GM18526 (cell line): ENCODE measurements around the gene ETS1.
A peak's percentile ranks its signal among the peaks of the same experiment; 100 is the strongest.

ENCODE experiments used
- POLR2A ChIP-seq: IDR thresholded peaks from 3 replicates; pipeline ENCODE4 v1.6.1; 2011; ENCODE audit not compliant: insufficient read length; ENCODE audit errors: extremely low read depth

The ETS1 gene

DNA sequence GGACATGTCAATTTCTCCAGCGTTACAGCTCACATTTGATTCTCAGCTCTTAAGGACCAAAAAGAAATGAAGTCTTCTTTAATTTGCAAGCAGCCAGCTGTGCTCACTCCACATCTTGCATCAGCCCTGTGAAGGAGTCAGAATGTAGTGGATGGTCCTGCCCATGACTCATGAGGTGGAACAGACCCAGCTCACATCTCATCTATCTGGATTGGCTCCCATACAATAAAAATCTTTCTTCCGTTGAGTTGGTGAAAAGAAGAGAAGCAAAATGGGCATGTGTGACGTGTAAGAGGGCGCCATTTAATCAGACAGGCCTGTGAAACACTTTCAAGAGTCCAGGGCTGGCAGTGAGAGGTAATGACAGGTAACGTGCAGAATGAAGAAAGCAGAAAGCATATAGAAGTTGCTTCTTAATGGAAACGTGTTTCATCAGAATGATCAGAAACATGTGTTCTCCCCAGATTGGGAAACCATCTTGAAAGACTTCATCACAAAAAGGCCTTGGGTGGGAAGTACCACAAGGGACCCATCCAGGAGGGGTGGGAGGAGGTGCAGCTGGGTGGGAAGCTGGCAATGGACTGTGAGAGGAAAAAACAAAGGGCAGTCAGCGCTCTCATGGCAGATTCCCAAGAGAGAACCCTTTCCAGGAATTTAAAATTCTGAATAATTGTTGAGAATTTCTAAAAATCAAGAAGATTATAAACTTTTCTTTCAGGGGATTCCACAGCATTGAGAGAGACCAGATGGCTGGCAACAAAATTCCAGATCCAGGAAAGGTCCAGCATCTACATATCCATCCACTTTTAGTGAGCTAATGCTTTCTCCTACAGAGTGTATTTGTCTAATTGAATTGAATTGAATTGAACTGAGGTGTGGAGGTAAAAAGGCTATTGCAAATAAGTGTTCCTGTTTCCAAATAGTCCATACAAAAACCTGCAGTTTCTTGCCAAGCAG is 57.0 kb downstream of the ETS1 start:
- no peak for TF ChIP-seq POLR2A

DNA sequence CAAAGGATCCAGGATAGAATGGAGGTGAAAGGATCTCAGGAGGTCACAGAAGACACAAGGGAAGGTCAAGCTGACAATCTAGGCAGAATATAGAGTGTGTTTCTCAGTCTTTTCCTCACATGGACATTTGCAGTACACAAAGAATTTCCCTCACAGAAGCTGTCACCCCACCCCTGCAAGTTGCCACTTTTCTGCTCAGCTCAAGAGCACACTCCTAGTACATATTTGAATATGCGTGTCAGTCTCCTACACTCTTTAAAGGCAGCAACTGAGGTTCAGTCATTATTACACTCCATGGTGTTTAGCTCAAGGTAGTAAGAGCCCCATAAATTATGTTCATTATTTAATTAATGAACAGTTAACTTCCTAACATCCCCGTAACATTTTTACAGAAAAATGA is 59.1 kb downstream of the ETS1 start:
- TF ChIP-seq POLR2A, result no peak

DNA sequence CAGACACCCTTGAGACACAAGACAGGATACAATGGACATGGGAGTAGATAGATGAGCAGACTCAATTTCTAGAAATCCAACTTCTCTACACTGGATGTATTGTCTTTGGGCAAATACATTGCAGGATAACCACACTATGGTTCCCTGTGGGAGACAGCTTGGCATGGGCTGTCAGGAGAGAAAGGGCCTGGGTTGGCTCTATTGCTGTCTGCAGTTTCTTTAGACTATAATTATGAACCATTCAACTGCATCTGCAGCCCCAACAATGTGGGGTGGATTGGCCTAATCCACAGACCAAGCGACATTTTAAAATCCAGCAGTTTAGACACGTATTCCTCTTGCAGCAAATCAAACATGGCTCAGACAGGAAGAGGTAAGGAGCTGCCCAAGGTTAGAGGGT is 60.3 kb downstream of the ETS1 start:
- TF ChIP-seq POLR2A, result no peak

DNA sequence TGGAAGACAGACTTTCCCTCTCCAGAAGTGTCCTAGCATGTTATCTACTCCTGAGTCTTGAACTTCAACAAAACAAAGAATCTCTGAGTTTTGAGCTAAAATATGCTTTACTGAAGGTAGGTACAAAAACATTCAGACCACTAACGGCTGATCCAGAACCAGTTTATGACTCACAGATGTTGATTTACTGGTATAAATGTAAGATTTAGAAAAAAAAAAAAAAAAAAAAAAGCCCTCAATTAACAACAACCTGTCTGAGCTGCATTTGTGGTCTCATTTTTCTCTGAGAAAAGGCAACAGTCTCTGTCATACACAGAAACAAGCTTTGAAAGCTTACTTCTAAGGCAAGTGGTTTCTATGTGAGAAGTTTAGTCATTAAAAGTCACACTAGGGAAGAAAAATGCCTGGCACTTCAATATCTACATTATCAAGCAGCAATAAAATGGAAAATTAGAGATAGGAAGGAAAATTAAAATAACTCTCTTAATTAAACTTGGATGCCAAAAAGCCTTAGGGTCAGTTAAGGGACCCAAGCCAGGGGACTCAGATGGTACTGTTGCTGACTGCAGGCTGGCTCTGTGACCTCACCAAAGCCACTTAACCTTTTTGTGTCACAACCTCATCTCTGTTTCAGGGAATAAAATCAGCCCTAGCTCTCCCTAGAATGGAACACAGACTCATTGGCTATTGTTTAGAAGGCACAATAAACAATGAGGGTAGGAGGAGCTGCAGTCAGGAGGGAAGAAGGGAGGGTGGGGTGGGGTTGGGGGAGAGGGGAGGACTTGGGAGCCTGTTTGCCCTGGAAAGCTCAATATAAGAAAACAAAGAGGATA is 61.7 kb downstream of the ETS1 start:
- TF ChIP-seq POLR2A, result no peak

DNA sequence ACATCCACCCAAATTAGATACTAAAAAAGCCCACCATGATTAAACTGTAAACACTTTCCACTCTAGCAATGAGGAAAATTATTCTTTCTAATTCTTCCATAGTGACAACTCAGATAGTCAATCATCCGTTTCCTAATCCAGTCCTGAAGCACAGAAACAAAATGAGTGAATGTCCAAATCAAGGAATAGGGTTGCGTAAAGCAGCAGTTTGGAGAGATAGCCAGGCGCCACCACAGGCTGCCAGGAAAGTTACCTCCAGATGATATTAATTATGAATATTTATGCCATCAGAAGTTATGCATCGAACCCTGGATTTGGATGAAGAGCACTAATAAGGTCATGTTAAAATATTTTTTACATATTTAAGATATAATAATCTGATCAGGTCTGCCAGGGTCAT is 63.2 kb downstream of the ETS1 start:
- no peak for TF ChIP-seq POLR2A

DNA sequence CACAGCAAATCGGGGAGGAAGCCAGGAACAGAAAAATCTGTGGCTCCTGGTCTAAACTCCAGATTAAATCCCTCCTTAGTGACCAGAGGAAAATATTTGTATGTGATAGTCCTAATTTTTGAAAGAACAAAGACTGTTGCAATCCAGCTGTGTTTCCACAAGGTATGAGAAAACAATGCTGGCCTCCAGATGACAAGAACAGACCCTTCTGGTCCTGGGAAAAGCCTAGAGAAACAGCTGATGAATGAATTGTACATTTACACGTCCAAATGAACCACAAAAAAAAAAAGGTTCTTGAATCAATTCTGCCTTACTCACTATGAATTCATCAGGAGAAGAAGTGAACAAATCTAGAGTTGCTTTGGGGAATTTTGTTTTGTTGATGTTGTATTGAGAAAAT is 63.7 kb downstream of the ETS1 start:
- TF ChIP-seq POLR2A, result no peak

DNA sequence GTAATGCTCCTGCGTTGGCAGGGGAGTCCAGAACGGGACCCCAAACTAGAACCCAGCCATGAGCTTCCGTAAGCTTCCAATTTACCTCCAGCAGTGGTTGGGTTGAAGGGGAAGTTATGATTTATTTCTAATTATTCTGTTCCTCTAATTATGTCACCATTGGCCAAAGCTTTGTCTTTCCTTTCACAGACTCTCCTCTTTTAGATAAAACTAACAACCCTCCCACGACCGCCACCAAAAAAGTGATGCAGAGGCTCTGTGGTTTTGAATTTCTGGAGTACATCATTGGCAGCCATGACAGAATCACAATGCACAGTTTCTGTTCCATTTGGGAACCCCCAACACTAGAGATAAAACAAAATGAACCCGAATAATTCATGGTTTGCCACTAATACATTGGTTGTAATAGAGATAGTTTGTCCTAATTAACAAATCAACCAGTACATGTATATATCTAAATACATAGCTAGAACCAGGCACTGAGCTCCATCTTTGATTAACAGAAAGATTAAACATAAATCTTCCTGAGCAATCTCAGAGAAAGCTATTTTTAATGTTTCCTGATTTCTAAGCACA is 64.3 kb downstream of the ETS1 start:
- TF ChIP-seq POLR2A, result no peak

DNA sequence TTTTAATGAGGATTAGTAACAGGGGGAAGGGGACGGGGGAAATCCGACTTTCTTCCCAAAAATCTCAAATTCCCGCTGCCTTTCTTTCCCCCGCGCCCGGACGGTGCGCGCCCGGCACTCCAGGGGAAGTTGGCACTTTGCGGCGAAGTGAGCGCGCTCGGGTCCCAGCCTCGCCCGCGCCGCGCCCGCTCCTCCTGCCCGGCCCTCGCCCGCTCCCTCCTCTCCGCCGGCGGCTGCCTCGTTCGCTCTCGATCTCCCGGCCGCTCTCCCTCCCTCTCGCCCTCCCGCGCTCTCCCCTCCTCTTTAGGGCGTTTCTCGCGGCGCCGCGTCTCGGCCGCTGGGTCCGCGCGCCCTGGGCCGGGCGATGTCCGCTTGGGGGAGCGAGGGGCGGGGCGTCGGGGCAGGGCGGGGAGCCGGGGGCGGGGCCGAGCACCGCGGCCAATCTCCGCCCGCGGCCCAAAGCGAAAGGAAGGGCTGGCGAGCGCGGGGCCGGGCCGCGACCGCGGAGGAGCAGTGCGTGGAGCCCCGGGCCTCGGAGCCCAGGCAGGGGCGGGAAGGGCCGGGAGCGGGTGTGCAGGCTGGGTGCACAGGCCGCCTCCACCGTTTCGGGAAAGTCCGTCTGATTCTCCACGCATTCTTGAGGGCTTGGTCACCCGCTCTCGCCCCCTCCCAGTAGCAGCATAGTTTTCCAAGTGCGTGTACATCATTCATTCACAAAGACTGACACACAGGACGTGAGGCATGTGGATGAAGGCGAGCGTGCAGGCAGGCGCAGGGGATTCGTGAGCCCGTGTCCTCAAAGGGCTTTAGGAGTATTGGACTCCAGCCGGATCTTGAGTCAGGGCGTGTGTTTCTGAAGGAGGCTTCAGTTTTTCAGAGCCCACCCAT is 65.1 kb downstream of the ETS1 start:
- TF ChIP-seq POLR2A, result peak; percentile 93

DNA sequence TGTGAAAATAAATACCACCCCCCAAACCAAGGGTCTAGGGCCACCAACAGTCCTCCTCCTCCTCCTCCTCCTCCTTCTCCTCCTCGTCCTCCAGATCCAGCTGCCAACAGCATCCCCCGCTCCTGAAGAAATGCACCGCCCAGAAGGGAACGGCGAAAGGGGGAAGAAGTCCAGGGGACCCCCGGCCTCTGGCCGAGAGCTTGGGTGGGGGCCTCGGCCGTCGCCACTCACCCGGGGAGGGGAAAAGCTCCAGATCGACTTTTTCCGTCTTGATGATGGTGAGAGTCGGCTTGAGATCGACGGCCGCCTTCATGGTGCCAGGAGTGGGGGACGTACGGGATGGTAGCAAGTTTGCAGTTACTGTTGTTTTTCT is 65.7 kb downstream of the ETS1 start:
- TF ChIP-seq POLR2A, result no peak

DNA sequence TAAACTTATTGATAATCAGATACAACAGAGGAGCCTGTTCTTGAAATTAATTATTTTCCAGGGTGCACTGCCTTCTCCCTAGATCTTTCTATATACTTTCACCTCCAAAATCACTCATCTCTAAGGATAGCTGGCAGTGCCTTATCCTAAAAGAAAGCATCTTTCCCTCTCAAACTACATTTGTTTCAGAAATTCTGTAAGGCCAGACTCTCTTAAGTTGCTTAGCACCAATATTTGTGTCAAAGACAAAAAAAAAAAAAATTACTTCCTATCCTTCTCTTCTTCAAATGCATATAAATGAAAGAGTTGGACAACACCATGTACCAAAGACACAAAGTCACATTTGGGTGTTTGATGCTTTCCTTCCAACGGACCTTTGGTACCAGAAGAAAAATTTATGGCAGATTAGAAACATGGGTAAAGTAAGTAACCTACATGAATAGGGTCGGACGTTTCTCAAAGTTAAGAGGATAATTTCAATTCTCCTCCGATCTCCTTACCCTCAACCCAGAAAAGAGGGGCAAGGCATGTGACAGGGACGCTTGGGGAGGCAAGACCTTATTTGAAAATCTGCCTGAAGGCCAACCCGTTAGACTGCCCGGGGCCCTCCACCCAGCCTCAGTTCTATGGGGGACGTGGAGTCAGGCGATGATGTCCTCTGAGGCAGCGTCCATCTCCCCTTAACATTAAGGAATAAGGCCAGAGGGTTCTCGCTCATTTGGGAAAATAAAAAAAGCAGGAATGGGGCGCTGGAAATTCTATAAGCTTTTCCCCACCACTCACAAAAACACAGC is 66.3 kb downstream of the ETS1 start:
- TF ChIP-seq POLR2A, result no peak

DNA sequence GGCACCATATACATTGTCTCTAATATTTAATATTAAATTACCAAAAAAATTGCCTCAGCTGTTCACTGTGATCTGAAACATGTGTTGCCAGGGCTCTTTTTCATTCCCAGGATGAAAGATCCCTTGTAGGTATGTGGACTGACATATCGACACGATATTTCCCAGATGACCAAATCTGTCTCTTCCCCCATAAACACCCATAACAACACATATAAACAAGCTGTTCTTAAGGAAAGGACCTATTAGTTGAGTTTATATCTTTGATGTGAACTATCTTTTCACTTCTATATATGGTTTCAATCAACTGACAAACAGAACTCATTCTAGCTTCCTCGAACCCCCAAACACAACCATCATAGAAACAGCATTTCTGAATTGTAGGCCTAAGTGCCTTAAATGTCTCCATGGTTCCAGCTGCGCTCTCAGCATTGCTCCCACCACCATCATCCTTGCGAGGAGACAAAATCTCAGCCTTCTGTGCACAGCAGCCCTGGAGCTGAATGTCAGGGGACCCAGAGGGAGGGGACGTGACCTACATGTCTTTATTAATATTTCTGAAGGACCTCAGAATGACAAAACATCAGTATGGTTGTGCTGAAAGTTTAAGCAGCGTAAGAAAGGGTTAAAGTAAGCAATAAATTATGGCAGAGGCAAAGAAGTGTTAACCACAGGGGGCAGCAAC is 67.0 kb downstream of the ETS1 start:
- peak; percentile 22 for TF ChIP-seq POLR2A

DNA sequence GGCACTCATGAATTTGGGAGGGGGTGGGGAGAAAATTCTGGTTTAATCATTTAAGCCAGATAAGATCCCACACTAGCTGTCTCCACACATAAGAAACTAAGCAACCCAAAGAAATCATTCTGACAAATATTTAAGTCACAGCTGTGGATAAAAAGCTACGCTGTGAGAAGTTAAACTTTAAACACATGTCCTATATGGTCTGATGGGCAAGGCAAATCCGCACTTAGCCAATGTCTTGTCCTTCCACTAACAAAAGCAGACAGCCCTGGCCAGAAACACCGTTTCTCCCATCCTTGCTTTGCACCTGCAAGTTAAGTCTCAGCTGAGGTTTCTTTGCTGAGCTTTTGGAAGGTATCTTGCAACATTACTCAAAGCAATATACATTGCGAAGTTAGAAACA is 68.0 kb downstream of the ETS1 start:
- no peak for TF ChIP-seq POLR2A

DNA sequence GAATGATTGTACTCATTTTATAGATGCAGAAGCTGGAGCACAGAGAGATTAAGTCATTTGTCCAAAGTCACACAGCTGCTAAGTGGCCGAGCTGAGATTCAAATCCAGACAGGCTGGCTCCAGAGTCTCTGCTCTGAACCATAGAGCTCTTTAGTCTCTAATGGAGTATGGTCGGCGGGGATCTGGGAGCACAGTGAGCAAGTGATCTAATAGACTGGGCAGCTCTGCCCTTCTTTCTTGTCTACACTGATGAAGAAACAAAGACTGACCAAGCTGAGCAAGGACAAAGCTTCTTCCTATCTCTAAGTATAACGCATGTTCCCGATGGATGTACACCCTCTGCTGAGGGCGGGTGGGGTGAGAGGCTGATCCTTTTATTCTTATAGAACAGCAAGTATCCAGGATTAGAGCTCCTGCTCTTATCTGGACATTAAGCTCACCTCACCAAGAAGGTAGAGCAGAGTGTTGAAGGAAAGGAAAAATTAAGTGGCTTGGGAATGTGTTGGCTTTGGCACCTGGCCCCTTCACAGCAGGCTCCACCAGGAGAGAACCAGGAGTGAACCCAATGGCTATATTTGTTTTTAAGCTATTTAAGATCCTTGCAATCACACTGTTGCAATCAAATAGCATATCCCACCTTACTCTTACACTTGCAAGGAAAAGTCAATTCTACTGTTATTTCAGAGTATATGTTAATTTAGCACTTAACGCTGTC is 68.7 kb downstream of the ETS1 start:
- no peak for TF ChIP-seq POLR2A
